Measurements from ENCODE around the gene ASCL5.

The ASCL5 gene

GRCh38 chr1:201170533-201171062 is 43.6 kb upstream of the ASCL5 start:
- Histone ChIP-seq H3F3A (ENCODE audit: low read depth) (no peaks in the 10 kb centered on the region), H3K4me1 (ENCODE audit: insufficient read depth, low read length, poor library complexity, severe bottlenecking) (no peaks in the 10 kb centered on the region), H2AFZ (ENCODE audit: low read length) (peak overlapping the region; percentile 73), H3K9ac (ENCODE audit: low read depth, low read length, poor library complexity, severe bottlenecking) (no peak overlapping the region), H3K4me3 (ENCODE audit: low read length, poor library complexity, severe bottlenecking) (peak overlapping the region; percentile 51), H3K36me3 (ENCODE audit: insufficient read depth, low read length) (no peaks in the 10 kb centered on the region), H3K79me2 (ENCODE audit: insufficient read depth, low read length) (no peaks in the 10 kb centered on the region), H3K27me3 (ENCODE audit: insufficient read depth, low read length, poor library complexity, severe bottlenecking) (peaks cover 5% of the 10 kb centered on the region), H3K9me3 (ENCODE audit: insufficient read depth, low read depth, low read length) (no peaks in the 10 kb centered on the region), H3K4me2 (ENCODE audit: low read depth, low read length, poor library complexity, severe bottlenecking) (peak overlapping the region; percentile 67), H3K9me2 (replicated peaks; ENCODE audit: low read depth, low read length) (no peaks in the 10 kb centered on the region), H4K20me1 (ENCODE audit: insufficient read depth, low read length, poor library complexity, severe bottlenecking) (no peaks in the 10 kb centered on the region)
- TF ChIP-seq CTCF (conservative IDR thresholded peaks at IDR 0.05; ENCODE audit: low read length): no peak
- no peak for TF ChIP-seq EZH2phosphoT487 (IDR thresholded peaks at IDR 0.05; ENCODE audit: borderline replicate concordance)

- Histone ChIP-seq H3K9ac (ENCODE audit: low read depth, low read length, poor library complexity, severe bottlenecking) (no peak overlapping the region), H3K9me2 (replicated peaks; ENCODE audit: low read depth, low read length) (no peaks in the 10 kb centered on the region), H3K27me3 (ENCODE audit: insufficient read depth, low read length, poor library complexity, severe bottlenecking) (peaks cover 5% of the 10 kb centered on the region), H3K9me3 (ENCODE audit: insufficient read depth, low read depth, low read length) (no peaks in the 10 kb centered on the region), H3K36me3 (ENCODE audit: insufficient read depth, low read length) (no peaks in the 10 kb centered on the region), H3F3A (ENCODE audit: low read depth) (no peaks in the 10 kb centered on the region), H4K20me1 (ENCODE audit: insufficient read depth, low read length, poor library complexity, severe bottlenecking) (no peaks in the 10 kb centered on the region), H3K4me3 (ENCODE audit: low read length, poor library complexity, severe bottlenecking) (no peak overlapping the region), H2AFZ (ENCODE audit: low read length) (no peak overlapping the region), H3K4me1 (ENCODE audit: insufficient read depth, low read length, poor library complexity, severe bottlenecking) (no peaks in the 10 kb centered on the region), H3K4me2 (ENCODE audit: low read depth, low read length, poor library complexity, severe bottlenecking) (peak overlapping the region; percentile 67), H3K79me2 (ENCODE audit: insufficient read depth, low read length) (no peaks in the 10 kb centered on the region)
- TF ChIP-seq CTCF (conservative IDR thresholded peaks at IDR 0.05; ENCODE audit: low read length) (no peak), EZH2phosphoT487 (IDR thresholded peaks at IDR 0.05; ENCODE audit: borderline replicate concordance) (no peak)
These were observed 43.1 kb upstream of the ASCL5 start for GRCh38 chr1:201169971-201170532.

- no peaks in the 10 kb centered on the region for H3K4me1 ChIP-seq (ENCODE audit: insufficient read depth, low read length, poor library complexity, severe bottlenecking)
- H2AFZ ChIP-seq (ENCODE audit: low read length): no peak overlapping the region
- H3K4me3 ChIP-seq (ENCODE audit: low read length, poor library complexity, severe bottlenecking): no peak overlapping the region
- H3K36me3 ChIP-seq (ENCODE audit: insufficient read depth, low read length): no peaks in the 10 kb centered on the region
- no peaks in the 10 kb centered on the region for H3K79me2 ChIP-seq (ENCODE audit: insufficient read depth, low read length)
- no peaks in the 10 kb centered on the region for H3K9me2 ChIP-seq (replicated peaks; ENCODE audit: low read depth, low read length)
- TF ChIP-seq EZH2phosphoT487 (IDR thresholded peaks at IDR 0.05; ENCODE audit: borderline replicate concordance) (no peak), CTCF (conservative IDR thresholded peaks at IDR 0.05; ENCODE audit: low read length) (no peak)
- no peak overlapping the region for H3K9ac ChIP-seq (ENCODE audit: low read depth, low read length, poor library complexity, severe bottlenecking)
- no peaks in the 10 kb centered on the region for H3F3A ChIP-seq (ENCODE audit: low read depth)
- no peaks in the 10 kb centered on the region for H3K9me3 ChIP-seq (ENCODE audit: insufficient read depth, low read depth, low read length)
- peaks cover 5% of the 10 kb centered on the region for H3K27me3 ChIP-seq (ENCODE audit: insufficient read depth, low read length, poor library complexity, severe bottlenecking)
- H4K20me1 ChIP-seq (ENCODE audit: insufficient read depth, low read length, poor library complexity, severe bottlenecking): no peaks in the 10 kb centered on the region
- no peak overlapping the region for H3K4me2 ChIP-seq (ENCODE audit: low read depth, low read length, poor library complexity, severe bottlenecking)
These were observed 42.2 kb upstream of the ASCL5 start for GRCh38 chr1:201169203-201169602.

Data from Loucy (cell line).